GM12891 (cell line): ENCODE data around the gene C3orf62.

Source experiments
- PAX5 ChIP-seq: IDR thresholded peaks from 2 replicates; pipeline ENCODE4 v1.6.1; 2011; ENCODE audit warnings: low read length, moderate library complexity, mild to moderate bottlenecking; ENCODE audit not compliant: insufficient read depth, severe bottlenecking
- POLR2A ChIP-seq: IDR thresholded peaks from 2 replicates; pipeline ENCODE4 v1.6.1; 2011; ENCODE audit warnings: low read depth, low read length, control low read depth
- POLR2AphosphoS5 ChIP-seq: IDR thresholded peaks from 2 replicates; pipeline ENCODE4 v1.6.1; 2011; ENCODE audit warnings: low read depth, low read length, control low read depth
- POU2F2 ChIP-seq: IDR thresholded peaks from 2 replicates; pipeline ENCODE4 v1.6.1; 2011; ENCODE audit warnings: low read depth, mild to moderate bottlenecking, control low read depth, low read length, moderate library complexity
- SPI1 ChIP-seq: IDR thresholded peaks from 2 replicates; pipeline ENCODE4 v1.6.1; 2011; ENCODE audit warnings: low read depth, low read length, control low read depth
- TAF1 ChIP-seq: IDR thresholded peaks from 2 replicates; pipeline ENCODE4 v1.6.1; 2011; ENCODE audit warnings: low read depth, low read length, control low read depth

DNA sequence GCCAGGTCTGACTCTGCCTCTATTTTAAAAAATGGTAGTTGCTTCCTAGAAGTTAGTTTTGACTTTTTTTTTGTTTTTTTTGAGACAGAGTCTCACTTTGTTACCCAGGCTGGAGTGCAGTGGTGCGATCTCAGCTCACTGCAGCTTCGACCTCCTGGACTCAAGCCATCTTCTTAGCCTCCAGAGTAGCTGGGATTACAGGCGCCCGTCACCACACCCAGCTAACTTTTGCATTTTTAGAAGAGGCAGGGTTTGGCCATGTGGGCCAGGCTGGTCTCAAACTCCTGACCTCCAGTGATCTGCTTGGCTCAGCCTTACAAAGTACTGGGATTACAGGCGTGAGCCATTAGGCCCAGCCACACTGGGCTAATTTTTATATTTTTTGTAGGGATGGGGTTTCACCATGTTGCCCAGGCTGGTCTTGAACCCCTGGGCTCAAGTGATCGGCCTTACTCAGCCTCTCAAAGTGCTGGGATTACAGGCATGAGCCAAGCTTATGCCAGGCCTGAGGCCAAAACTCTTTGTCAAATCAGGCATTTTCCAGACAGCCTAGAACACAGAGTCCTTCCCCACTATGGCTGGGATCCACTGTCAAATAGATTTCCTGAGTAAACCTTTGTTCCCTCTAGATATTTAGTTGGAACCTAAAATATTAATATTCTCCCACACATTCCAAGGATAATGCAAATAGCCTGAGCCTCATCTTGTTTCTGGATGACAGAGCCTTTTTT lies 13.7 kb downstream of the C3orf62 start:
- TF ChIP-seq POLR2A (no peak), POLR2AphosphoS5 (no peak), SPI1 (no peak), POU2F2 (no peak), TAF1 (no peak), PAX5 (no peak)
